GM20000 (cell line): Measurements from ENCODE around the gene PRKAG3.

Experiments used
- DNase-seq: peaks from one replicate; pipeline ENCODE4 v3.0.0; 2012; ENCODE audit warnings: low spot score
- TF ChIP-seq, protein P1 (sequence below): IDR thresholded peaks from 2 replicates; pipeline ENCODE4 v1.5.1; 2012; ENCODE audit warnings: mild to moderate bottlenecking, control low read depth; ENCODE audit errors: extremely low read depth, missing control alignments

PRKAG3 gene

DNA sequence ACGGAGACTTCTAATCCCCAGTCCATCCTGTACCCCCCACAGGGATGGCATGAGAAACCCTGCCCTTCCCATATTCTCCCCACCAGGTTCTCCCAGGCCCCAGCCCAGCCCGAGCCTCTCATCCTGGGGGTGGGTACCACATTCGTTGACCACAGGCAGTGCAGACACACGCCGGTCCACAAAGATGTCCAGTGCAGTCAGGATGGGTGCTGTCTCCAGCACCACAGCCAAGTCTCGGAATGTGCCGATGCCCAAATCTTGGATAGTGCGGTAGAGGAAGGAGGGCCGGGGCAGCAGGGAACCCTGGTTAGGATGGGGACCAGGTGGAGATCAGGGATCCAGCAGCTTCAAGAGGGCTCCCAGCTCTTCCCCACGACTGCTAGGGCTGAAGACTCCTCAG, 4.8 kb downstream of the PRKAG3 start:
- no peak for DNase-seq
- TF ChIP-seq, protein P1, sequence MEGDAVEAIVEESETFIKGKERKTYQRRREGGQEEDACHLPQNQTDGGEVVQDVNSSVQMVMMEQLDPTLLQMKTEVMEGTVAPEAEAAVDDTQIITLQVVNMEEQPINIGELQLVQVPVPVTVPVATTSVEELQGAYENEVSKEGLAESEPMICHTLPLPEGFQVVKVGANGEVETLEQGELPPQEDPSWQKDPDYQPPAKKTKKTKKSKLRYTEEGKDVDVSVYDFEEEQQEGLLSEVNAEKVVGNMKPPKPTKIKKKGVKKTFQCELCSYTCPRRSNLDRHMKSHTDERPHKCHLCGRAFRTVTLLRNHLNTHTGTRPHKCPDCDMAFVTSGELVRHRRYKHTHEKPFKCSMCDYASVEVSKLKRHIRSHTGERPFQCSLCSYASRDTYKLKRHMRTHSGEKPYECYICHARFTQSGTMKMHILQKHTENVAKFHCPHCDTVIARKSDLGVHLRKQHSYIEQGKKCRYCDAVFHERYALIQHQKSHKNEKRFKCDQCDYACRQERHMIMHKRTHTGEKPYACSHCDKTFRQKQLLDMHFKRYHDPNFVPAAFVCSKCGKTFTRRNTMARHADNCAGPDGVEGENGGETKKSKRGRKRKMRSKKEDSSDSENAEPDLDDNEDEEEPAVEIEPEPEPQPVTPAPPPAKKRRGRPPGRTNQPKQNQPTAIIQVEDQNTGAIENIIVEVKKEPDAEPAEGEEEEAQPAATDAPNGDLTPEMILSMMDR: no peak

DNA sequence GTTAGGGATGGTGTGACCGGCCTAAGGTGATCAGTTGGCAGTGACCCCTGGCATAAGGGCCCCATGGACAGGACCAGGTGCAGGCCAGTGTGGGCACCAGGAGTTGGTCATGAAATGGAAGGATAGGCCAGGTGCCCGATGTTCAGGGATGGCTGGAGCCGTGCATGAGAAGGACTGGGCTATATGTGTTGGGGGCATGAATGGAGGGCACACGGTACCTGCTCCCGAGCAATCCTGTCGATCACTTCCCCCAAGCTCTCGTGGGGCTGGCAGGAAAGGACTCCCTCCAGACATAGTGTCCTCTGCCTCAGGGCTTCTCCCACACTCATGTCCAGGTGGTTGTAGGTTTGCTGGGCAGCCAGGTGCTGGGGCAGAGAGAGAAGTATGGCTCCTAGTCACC, 7.6 kb downstream of the PRKAG3 start:
- DNase-seq: no peak
- TF ChIP-seq, protein P1: no peak

GRCh38 chr2:218823196-218823855, 8.3 kb downstream of the PRKAG3 start:
- TF ChIP-seq, protein P1: no peak
- DNase-seq: no peak

GRCh38 chr2:218822622-218823021, 9.0 kb downstream of the PRKAG3 start:
- no peak for DNase-seq
- TF ChIP-seq, protein P1: no peak

DNA sequence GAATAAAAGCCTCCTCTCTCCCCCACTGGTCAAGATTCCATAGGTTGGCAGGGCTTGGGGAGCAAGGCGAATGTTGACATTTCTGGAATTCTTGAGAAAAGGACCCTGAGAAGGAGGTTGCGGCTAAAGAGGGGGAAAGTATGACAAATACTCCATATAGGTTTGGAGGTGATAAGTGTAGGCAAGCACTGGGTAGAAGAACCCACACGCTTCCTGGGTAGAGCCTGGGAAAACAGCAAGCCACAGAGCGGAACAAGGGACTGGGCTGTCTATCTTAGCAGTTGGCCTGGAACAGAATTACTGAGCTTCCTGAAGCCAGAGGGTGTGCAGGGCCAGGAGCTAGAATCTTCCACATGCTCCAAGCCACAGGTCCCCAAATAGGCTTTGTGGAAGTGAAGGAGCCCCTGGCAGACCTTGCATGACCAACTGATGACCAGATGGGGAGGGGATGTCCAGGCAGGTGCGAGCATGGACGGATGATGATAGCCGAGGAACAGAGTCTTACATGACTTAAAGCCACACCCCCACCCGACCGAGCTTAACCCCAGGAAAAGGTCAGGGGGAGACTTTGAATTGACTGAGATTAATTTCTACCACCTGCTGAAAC, 9.9 kb downstream of the PRKAG3 start:
- no peak for DNase-seq
- TF ChIP-seq, protein P1: no peak

GRCh38 chr2:218820746-218821369, 10.7 kb downstream of the PRKAG3 start:
- no peak for DNase-seq
- TF ChIP-seq, protein P1: no peak

DNA sequence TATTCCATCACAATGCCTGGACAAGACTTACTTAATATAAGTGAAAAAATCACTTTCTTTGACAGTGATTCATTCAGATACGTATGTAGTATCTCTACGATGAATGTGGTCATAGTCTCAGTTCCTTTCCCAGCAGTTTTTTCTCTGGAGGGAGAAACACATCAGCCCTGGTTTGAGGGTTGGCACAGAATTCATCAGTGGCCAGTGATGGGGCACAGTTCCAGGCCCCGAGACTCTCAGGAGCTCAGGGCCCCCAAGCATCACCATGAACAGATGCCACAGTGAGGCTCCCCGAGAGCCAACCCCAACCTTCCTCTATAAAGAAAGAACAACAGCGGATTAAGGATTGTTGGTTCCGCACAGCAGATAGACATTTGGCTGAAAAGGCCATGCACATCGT, 12.5 kb downstream of the PRKAG3 start:
- no peak for DNase-seq
- TF ChIP-seq, protein P1: no peak
